Body of pancreas (tissue), 4 donors: ENCODE results near the gene CCDC191.

Source experiments
- POLR2A ChIP-seq, 3 donors: fragments of 450-650 bp; IDR thresholded peaks; one replicate each; pipeline ENCODE4 v1.6.1; 2016; ENCODE audit warnings: antibody characterized with exemption in 3 of 3, mild to moderate bottlenecking in 2 of 3
- TF ChIP-seq, protein P1 (sequence below), 7 experiments: fragments of 450-650 bp in 4 of 7; fragments of 200-600 bp in 3 of 7; sonication (generic) in 3 of 7; IDR thresholded peaks; one replicate each; pipeline ENCODE4 v1.5.1; 2016 to 2019; ENCODE audit warnings: antibody characterized with exemption in 7 of 7

DNA sequence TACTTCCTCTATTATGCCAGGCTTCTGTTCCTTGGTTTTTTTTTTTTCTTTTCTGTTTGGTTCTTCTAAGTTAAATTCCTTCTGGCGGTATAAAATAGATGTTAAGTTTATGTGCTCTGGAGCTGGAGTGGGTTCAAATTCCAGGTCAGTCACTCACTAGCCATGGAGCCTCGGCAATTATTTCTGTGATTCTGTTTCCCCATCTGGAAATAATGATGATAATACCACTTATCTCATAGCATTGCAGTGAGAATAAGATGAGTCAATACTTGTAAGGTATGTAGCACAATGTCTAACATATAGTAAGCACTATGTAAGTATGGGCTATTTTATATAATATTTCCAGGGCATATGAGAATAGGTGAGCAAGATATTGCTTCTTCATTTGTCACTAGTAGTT lies 141.7 kb downstream of the CCDC191 start:
- TF ChIP-seq POLR2A (IDR thresholded peaks at IDR 0.05): no peak
- TF ChIP-seq, protein P1, sequence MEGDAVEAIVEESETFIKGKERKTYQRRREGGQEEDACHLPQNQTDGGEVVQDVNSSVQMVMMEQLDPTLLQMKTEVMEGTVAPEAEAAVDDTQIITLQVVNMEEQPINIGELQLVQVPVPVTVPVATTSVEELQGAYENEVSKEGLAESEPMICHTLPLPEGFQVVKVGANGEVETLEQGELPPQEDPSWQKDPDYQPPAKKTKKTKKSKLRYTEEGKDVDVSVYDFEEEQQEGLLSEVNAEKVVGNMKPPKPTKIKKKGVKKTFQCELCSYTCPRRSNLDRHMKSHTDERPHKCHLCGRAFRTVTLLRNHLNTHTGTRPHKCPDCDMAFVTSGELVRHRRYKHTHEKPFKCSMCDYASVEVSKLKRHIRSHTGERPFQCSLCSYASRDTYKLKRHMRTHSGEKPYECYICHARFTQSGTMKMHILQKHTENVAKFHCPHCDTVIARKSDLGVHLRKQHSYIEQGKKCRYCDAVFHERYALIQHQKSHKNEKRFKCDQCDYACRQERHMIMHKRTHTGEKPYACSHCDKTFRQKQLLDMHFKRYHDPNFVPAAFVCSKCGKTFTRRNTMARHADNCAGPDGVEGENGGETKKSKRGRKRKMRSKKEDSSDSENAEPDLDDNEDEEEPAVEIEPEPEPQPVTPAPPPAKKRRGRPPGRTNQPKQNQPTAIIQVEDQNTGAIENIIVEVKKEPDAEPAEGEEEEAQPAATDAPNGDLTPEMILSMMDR (IDR thresholded peaks at IDR 0.05): no peak
